Rectal smooth muscle tissue (tissue), 1 donor: ENCODE measurements around the gene IGIP.
"Not testable (repeated sequence)": the region's sequence is repeated elsewhere in the genome, so short reads cannot be mapped to it uniquely, and the experiment has no call there.

Experiments
- H3K27ac ChIP-seq: one replicate; pipeline ENCODE4 v1.7.0; 2013; ENCODE audit warnings: low read depth, low read length, inconsistent platforms
- H3K27me3 ChIP-seq: one replicate; pipeline ENCODE4 v1.7.0; 2013; ENCODE audit warnings: low read length; ENCODE audit not compliant: control insufficient read depth, insufficient read depth
- H3K36me3 ChIP-seq: one replicate; pipeline ENCODE4 v1.7.0; 2013; ENCODE audit warnings: low read length; ENCODE audit not compliant: control insufficient read depth, insufficient read depth
- H3K4me1 ChIP-seq: one replicate; pipeline ENCODE4 v1.7.0; 2013; ENCODE audit warnings: low read length; ENCODE audit not compliant: control insufficient read depth, insufficient read depth
- H3K4me3 ChIP-seq: one replicate; pipeline ENCODE4 v1.7.0; 2013; ENCODE audit warnings: low read length
- H3K9ac ChIP-seq: one replicate; pipeline ENCODE4 v1.7.0; 2013; ENCODE audit warnings: low read length

The IGIP gene

DNA sequence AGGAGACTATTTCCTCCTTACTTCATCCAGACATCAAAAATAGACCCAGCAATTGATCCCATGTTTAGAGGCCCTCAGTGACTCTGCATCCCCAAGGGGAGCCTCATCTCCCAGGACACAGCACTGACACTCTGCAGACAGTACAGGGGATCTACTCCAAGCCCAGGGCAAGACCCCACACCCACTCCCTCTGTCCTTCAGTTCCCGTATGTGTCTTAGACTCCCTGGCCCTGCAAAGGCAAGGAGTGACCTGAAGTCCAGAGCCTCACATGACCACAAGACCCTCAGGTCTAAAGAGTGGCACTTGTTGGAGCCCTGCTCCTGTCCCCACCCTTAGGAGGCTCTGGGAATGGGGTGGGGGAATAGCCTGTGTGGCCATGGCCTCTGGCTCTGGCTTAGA, 21.7 kb downstream of the IGIP start:
- H3K27me3 ChIP-seq = peaks cover 2% of the 10 kb centered on the region
- H3K4me1 ChIP-seq = peaks cover 4% of the 10 kb centered on the region
- H3K4me3 ChIP-seq = no peak overlapping the region
- no peaks in the 10 kb centered on the region for H3K36me3 ChIP-seq
- H3K9ac ChIP-seq = no peak overlapping the region
- H3K27ac ChIP-seq = no peak overlapping the region

DNA sequence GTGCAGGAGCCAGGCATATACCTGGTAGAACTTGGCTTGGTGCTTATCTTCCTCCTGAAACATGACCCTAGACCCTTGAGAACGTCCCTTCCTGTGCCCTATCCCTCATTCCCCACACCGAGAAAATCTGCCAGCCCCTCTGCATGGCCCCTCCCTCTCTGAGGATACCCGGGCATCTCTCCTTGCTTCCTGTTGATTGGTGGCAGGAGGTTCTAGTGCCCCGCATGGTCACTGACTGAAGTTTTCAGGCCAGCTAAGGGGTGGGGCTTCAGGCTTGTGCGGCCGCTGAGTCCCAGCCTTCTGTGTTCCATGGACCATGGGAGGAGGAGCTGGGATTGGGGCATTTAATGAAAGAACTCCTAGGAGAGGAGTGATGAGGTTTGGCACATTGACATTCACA, 22.8 kb downstream of the IGIP start:
- Histone ChIP-seq H3K27me3 (peaks cover 2% of the 10 kb centered on the region), H3K4me3 (no peak overlapping the region), H3K4me1 (peaks cover 4% of the 10 kb centered on the region), H3K27ac (no peak overlapping the region), H3K36me3 (no peaks in the 10 kb centered on the region), H3K9ac (no peak overlapping the region)

DNA sequence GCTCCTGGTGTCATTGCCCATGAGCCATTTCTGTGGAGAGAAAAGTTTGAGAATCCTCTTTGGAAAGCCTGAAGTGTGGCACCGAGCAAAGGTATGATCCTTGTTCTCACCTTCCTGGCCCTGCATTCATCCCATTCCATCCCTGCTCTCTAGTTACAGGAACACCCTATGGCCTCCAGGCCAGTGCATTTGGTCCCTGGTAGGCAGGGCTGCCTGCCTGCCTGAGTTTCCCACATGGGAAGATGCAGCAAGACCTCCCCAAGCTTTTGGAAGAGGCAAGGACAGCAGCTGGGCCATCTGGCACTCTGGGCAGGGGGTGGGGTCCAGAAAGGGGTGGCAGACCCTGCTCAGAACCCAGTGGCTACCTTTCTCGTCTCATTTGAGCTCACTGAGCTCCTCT, 24.5 kb downstream of the IGIP start:
- no peak overlapping the region for H3K9ac ChIP-seq
- peaks cover 4% of the 10 kb centered on the region for H3K4me1 ChIP-seq
- H3K36me3 ChIP-seq = no peaks in the 10 kb centered on the region
- peaks cover 2% of the 10 kb centered on the region for H3K27me3 ChIP-seq
- no peak overlapping the region for H3K4me3 ChIP-seq
- H3K27ac ChIP-seq = no peak overlapping the region

DNA sequence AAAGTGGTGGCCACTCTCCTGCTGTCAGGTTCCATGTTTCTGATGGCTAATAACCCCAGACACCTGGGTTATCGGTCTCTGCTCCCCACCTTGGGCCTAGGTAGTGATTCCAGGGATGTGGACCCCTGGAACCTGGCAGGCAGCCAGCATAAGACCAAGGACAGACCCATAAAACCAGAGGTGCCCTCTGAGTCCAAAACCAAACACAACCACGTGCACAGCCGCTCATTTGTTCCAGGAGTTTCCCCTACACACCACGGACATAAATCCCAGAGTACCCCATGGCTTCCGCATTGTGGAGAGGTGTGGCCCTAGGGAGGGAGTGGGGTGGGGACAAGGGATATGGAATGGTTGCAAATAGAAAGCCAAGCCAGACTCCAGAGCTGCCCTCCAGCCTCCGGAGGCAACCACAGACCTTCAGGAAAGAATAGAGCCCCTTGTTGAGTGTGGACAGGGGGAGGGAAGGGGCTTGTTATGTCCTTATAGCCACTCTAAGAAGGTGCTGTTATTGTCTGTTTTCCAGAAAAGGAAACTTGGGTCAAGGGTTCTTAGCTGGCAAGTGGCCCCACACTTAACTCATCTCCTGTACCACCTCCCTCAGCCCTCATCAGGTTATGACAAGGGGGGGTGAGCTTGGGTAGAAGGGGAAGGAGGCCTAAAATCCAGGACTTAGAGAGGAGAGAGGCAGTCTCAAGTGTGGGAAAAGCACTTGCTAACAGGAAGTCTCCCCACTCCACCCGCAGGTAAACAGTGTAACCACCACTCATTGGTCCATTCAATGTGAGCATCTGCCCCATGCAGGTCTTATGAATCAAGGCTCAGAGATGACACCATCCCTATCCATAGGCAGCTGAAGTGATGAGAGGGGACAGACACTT, 25.6 kb downstream of the IGIP start:
- Histone ChIP-seq H3K9ac (no peak overlapping the region), H3K36me3 (no peaks in the 10 kb centered on the region), H3K4me3 (no peak overlapping the region), H3K4me1 (no peaks in the 10 kb centered on the region), H3K27me3 (no peaks in the 10 kb centered on the region), H3K27ac (no peak overlapping the region)

DNA sequence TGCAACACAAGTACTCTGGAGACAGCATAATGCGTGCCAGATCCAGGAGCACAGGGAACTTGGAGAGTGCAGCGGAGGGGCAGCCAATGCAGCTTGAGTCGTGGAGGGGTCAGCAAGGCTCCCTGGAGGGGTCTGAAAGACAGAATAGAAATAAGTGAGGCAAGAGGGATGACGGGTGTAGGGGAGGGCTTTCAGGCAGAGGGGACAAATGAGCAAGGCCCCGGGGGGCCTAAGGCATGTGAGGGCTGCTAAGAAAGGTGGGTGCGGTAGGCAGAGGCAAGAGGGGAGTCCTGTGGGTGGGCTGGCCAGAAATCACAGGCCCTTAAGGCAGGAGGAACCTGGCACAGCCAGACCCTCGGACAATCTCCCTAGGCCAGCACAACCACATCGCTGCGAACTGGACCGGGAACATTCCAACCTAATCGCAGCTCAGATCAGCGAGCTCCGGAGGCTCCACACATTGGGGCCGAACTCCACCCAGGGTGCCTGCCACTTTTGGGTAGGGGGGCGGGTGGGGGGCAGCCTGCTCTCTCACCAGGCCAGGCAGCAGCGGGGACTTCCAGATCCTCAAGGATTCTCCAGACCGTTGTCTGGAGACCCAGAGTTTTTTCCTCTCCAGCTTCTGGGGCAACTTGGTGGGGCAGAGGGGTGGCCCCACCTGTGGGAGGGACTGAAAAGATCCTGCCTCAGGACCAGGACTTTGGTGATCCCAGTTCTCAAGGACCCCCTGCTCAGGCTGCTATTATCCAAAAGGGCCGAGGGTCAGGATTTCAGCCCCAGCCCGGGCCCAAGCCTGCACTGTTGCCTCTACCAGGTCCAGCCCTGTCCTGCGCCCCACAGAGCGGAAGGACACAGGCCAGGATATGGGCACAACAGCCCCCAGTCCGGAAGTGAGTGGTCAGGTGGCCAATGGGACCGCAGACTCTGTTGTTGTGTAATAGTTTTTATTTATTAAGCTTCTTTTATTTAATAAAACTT, 26.6 kb downstream of the IGIP start:
- Histone ChIP-seq H3K4me1 (peaks cover 3% of the 10 kb centered on the region), H3K27ac (no peak overlapping the region), H3K9ac (no peak overlapping the region), H3K4me3 (no peak overlapping the region), H3K27me3 (no peaks in the 10 kb centered on the region), H3K36me3 (no peaks in the 10 kb centered on the region)

DNA sequence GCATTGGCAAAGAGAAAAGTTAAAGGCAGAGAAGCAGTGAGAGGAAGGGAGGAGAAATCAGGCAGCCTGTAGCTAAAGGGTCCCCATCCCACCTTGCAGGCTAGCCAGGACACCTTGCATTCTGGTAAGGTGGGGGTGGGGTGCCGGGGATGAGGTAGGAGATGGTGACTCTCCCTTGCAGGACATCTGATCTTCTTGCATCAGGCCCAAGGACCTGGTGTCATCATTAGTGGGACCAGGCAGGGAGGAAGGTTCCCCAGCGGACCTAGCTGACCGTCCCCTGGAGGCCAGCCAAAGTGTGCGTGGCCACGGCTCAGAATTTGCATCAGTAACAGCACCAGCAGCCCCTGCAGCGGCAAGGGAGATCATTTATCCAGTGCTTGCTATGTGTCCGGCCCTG, 27.5 kb downstream of the IGIP start:
- Histone ChIP-seq H3K9ac (no peak overlapping the region), H3K27ac (no peak overlapping the region), H3K36me3 (no peaks in the 10 kb centered on the region), H3K27me3 (no peaks in the 10 kb centered on the region), H3K4me3 (no peak overlapping the region), H3K4me1 (peaks cover 3% of the 10 kb centered on the region)

DNA sequence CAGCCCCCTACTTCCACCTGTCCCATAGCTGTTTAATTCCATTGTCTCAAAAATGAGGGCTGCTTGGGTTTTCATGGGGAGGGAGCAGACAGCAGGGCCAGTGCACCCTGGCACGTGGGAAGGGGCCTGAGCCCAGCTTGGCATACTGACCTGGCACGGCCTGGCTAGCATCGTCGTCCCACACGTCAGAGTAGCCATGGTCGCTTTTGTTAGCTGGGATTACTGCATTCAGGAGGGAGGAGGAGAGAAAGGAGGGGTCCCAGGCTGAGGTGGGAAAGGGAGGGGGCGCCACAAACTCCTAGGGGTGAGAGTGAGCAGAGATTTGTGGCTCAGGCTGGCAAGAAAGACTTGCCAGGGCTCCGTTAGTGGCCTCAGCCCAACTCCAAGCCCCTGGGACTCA, 28.2 kb downstream of the IGIP start:
- H3K27me3 ChIP-seq = no peaks in the 10 kb centered on the region
- H3K9ac ChIP-seq = no peak overlapping the region
- no peak overlapping the region for H3K27ac ChIP-seq
- no peaks in the 10 kb centered on the region for H3K36me3 ChIP-seq
- H3K4me3 ChIP-seq = no peak overlapping the region
- H3K4me1 ChIP-seq = peaks cover 3% of the 10 kb centered on the region

DNA sequence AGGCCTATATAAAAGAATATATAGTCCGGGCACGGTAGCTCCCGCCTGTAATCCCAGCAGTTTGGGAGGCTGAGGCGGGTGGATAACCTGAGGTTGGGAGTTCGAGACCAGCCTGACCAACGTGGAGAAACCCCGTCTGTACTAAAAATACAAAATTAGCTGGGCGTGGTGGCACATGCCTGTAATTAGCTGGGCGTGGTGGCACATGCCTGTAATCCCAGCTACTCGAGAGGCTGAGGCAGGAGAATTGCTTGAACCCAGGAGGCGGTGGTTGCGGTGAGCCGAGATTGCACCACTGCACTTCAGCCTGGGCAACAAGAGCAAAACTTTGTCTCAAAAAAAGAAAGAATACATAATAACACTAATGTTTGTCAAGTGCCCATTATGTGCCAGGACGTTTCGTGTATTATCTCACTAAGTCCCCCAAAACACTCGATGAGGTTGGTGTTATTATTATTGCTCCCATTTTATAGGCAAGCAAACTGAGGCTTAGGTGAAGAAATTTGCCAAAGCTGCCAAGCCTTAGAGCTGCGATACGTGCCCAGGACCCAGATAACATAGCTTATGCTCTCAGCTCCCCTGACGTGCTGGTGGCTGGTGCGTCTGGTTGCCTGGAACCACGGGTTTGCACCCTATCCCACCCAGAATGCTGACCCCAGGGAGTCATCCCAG, 29.1 kb downstream of the IGIP start:
- not testable (repeated sequence) for H3K27me3 ChIP-seq, H3K4me3 ChIP-seq, H3K9ac ChIP-seq, H3K4me1 ChIP-seq, H3K36me3 ChIP-seq, H3K27ac ChIP-seq

DNA sequence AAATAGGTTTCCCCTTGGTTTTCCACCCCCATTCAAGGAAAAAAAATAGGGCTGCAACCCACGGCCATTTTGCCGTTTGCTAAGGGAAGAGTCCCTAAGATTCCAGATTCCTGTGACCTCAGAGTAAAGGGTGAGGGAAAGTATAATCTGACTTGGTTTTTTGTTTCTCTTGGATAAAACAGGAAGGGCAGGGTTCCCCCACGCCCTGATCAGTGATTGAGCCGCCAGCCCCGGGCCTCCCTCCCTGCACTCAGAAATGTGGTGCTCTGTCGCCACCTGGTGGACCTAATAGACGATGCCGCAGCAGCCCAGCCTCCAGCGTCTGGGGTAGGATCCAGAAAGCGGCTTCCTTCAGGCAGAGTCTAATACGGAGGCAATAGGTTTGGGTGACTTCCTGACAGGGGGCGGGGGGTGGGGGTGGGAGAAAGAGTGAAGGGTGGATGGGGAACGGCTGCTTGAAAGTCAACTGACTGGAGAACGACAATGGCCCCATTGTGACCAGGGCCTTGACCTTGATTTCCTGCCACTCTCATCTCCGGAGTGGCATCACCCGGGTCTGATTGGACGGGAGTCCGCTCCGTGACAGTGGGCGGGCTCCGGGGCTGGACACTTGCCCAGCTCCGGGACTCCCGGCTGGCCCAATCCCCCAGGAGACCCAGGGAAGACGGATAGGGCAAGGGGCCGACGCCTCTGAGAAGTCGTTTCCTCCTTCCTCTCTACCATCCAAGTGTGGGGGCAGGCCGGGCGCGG, 31.5 kb downstream of the IGIP start:
- Histone ChIP-seq H3K27ac (no peak overlapping the region), H3K4me1 (peaks cover 3% of the 10 kb centered on the region), H3K4me3 (peak overlapping the region; percentile 50), H3K27me3 (no peaks in the 10 kb centered on the region), H3K9ac (no peak overlapping the region), H3K36me3 (no peaks in the 10 kb centered on the region)

DNA sequence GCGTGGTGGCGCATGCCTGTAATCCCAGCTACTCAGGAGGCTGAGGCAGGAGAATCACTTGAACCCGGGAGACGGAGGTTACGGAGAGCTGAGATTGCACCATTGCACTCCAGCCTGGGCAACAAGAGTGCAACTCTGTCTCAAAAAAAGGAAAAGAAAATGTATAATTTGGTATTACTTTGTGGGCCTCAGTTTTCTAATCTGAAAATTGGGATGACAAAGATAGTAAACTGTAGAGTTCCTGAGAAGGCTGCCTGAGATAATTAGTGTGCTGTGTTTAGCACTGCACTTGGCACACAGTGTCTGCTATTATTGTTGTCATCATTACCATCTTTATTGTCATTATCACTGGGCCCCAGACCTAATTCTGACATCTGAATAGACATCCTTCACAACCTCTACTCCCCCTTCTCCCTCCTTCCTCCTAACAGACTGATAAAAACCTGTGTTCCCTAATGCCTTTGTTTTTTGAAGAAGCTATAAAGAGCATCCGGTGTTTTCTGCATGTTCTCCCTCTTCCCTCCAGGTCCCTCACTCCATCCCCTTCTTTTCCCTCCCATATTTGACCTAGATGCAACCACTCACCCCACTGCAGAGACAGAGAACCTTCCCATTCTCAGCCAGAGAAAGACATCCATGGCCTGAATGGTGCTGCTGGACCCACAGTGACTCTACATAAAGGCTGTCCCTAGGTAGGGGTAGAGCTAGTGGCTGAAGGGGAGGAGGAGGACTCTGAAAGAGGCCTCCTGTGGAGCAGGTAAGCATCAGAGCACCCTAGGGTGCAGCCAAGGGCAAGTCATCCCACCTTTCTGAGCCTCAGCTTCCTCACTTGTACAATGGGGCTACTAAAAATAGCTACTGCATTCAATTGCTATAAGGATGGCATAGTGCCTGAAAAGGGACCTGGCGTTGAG, 33.5 kb downstream of the IGIP start:
- Histone ChIP-seq H3K4me1 (peaks cover 3% of the 10 kb centered on the region), H3K27me3 (no peaks in the 10 kb centered on the region), H3K9ac (no peak overlapping the region), H3K36me3 (no peaks in the 10 kb centered on the region), H3K27ac (no peak overlapping the region), H3K4me3 (no peak overlapping the region)

DNA sequence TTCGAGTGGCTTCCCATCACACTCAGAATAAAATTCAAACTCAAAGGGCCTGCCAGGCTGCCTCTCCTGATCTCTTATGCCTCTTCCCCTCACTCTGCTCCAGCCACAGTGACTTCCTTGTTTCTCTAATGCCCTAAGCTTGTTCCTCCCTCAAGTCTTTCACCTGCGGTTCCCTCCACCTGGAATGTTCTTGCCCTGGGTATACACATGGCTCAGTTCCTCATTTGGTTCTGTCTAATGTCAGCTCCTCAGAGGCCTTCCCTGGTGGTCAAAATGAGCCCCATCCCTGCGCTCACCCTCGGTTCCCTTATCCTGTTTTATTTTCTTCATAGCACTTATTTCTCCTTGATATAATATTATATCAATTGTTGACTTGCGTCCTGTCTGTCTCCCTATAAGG, 36.5 kb downstream of the IGIP start:
- no peak overlapping the region for H3K4me3 ChIP-seq
- H3K36me3 ChIP-seq = no peaks in the 10 kb centered on the region
- no peaks in the 10 kb centered on the region for H3K4me1 ChIP-seq
- H3K27me3 ChIP-seq = no peaks in the 10 kb centered on the region
- H3K27ac ChIP-seq = no peak overlapping the region
- H3K9ac ChIP-seq = no peak overlapping the region
